ENCODE measurements around the gene GUCY1B1. TPM values are rescaled to one million over a fixed set of nuclear protein-coding genes. Genes with fewer than 3 reads are reported as not detected.

Gene GUCY1B1
- total RNA-seq, 4 donors from 2014 or later = 5.5 to 12.9 (median 9.5) TPM

DNA sequence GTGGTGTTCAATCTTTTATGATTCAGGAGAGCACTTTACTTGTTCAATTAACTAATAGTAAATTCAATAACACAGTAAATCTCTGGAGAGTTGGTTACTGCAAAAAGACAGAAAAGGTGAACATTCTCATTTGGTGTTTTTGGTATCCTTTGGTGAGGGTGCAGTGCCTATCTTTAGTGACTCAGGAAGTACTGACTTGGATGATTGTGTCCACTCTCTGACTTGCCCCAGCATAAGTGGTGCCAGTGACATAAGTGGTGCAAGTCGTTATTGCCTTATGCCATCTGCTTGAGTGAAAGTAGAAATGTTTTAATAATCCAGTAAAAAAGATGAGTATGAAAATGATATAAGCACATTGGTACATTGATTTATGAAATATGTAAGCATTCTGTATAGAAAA lies 27.0 kb downstream of the GUCY1B1 start:
- TF ChIP-seq, protein P1, sequence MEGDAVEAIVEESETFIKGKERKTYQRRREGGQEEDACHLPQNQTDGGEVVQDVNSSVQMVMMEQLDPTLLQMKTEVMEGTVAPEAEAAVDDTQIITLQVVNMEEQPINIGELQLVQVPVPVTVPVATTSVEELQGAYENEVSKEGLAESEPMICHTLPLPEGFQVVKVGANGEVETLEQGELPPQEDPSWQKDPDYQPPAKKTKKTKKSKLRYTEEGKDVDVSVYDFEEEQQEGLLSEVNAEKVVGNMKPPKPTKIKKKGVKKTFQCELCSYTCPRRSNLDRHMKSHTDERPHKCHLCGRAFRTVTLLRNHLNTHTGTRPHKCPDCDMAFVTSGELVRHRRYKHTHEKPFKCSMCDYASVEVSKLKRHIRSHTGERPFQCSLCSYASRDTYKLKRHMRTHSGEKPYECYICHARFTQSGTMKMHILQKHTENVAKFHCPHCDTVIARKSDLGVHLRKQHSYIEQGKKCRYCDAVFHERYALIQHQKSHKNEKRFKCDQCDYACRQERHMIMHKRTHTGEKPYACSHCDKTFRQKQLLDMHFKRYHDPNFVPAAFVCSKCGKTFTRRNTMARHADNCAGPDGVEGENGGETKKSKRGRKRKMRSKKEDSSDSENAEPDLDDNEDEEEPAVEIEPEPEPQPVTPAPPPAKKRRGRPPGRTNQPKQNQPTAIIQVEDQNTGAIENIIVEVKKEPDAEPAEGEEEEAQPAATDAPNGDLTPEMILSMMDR (IDR thresholded peaks at IDR 0.05; ENCODE audit: low read depth) = no peak

DNA sequence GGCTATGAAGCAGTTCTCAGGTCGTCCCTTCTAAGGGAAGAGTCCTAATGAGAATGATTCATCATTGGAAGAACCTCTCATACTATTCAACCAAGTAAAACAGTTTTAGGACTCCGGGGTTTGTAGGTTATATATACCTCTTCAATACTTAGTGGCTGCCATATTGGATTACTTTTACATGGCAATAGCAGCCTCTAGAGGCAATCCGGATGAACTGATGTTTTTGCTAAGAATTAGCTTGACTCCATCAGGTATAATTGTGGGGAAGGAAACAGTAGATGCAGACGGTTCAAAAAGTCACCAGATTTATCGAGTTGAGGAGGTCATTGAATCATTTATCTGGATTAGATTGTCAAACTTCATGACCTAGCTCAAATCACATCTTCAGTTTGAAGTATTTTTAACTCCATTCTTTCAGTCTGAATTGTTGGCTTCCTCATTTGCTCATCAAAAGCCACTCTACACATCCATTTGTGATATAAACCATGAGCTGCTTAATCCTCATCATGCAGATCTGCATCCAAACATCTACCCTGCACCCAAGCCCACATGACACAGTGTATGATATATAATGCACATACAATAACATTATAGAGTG lies 28.4 kb downstream of the GUCY1B1 start:
- TF ChIP-seq, protein P1 (IDR thresholded peaks at IDR 0.05; ENCODE audit: low read depth) = no peak

DNA sequence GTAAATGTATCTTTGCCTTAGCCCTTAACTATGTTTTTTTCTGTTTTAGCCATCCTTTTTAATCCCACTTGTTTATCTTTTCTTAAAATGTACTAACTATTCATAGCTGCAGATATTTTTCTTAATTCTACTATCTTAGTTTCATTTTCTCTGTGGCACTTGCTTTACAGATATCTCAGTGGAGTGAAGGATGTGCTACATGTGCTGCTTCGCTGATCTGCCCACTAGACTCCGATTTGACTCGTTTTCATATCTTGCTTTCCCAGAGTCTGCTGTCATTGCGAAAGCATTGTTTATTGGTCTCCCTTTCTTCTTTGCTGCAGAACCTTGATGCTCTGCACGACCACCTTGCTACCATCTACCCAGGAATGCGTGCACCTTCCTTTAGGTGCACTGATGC lies 30.6 kb downstream of the GUCY1B1 start:
- TF ChIP-seq, protein P1 (IDR thresholded peaks at IDR 0.05; ENCODE audit: low read depth) = no peak

DNA sequence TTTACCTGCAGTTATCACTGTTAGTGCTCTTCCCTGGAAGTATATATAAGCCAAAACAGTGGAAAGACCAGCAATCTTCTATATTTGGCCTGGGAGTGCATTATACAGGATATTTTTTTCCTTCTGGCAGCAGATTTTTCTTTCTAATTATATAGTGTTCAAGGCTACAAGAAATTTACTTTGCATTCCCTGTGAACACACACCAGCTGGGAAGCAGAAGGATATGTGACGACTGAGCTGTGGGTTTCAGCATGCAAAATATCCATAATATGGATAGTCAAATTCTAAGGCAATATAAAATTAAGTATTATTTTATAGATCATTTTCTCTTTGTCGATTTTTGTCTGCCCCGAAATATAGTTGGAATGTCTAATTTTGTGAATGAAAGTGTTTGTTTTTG lies 31.2 kb downstream of the GUCY1B1 start:
- TF ChIP-seq, protein P1 (IDR thresholded peaks at IDR 0.05; ENCODE audit: low read depth) = no peak

DNA sequence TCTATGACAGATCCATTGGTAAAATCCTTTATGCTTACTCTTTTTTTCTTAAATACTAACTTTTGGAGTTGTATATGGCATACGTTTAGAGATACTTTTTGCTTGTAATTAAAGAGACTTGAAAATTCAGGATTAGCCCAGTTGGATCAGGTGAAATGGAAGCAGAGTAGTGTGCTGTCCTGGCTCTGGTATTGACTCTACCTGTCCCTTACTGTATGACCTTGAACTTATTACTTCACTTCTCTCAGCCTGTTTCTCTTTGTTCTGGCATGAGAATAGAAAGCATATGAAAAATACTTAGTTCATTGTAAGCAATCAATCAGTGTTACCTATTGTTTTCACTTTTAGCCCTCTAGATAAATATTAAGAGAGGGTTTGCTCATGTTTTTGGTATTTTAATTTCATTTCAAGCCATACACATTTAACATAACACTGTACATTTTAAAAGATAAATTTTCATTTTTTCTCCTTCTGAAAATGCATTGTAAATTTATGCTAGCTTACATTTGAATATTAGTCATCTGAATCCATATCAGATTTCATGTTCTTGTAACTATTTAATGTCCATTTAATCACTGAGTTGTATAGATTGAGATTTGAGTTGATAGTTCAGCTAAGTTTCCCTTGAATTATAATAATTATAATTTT lies 35.9 kb downstream of the GUCY1B1 start:
- TF ChIP-seq, protein P1 (IDR thresholded peaks at IDR 0.05; ENCODE audit: low read depth) = no peak

DNA sequence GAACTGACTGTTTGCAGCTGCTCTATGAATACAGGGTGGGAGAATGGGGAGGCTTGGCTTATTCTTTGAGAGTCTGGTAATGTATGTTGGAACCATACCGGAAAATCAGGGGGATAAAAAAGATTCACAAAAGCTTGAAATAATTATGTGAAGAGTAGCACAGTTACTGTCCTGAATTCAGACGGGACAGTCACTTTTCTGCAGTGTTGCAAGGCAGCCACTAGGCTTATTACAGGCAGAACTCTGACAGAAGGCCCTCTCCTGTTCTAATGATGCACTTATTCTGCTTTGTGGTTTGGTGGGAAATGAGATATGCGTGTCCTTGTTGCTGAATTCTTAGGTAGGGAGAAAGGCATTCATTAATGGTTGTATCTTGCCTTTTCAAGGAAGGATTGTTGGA lies 37.2 kb downstream of the GUCY1B1 start:
- TF ChIP-seq, protein P1 (IDR thresholded peaks at IDR 0.05; ENCODE audit: low read depth) = no peak

DNA sequence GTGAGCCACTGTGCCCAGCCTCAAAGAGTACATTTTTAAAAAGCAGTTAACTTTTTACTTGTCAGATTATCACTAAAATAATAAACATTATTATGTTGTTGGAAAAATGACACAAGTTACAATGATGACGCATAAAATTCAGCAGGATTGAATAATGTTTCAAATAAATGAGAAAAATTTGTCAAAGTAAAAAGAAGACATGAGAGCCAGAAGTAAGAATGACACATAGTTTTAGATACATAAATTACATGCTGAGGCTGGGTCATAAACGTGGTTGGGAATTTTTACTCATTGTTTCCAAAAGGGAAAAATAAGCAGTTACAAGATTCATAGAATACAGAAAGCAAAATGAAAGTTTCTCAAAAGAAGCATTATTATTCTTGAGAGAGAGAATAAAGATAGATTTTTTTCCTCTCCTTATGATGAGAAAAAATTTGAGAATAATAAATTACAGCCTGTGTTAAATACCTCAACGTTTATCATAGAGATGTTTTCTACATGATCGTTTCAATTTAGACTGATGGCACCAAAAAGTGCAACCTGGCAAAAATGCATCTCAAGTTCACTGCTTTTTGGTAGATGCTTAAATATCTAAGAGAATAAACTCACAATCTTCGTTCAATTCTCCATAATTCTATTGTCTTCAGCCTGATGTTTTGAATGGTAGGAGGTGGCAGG lies 40.4 kb downstream of the GUCY1B1 start:
- TF ChIP-seq, protein P1 (IDR thresholded peaks at IDR 0.05; ENCODE audit: low read depth) = no peak
